HG03575 (cell line): ENCODE results near the gene STOML2.

Experiments
- ATAC-seq: cut with Tn5 transposase; IDR thresholded peaks from one replicate; pipeline ENCODE4 v1.9.1; 2021; ENCODE audit not compliant: unreplicated experiment, insufficient number of reproducible peaks, low FRiP score; ENCODE audit errors: extremely low read depth

The STOML2 gene

GRCh38 chr9:35108946-35109575 is 6.1 kb upstream of the STOML2 start:
- no peak for ATAC-seq

- ATAC-seq: no peak
These were observed 5.5 kb upstream of the STOML2 start for GRCh38 chr9:35108461-35108860.

- ATAC-seq: no peak
These were observed 4.7 kb upstream of the STOML2 start for GRCh38 chr9:35107297-35108290.

- ATAC-seq: no peak
These were observed 3.4 kb upstream of the STOML2 start for GRCh38 chr9:35106343-35106730.

GRCh38 chr9:35105571-35106342 is 2.8 kb upstream of the STOML2 start:
- ATAC-seq: no peak

DNA sequence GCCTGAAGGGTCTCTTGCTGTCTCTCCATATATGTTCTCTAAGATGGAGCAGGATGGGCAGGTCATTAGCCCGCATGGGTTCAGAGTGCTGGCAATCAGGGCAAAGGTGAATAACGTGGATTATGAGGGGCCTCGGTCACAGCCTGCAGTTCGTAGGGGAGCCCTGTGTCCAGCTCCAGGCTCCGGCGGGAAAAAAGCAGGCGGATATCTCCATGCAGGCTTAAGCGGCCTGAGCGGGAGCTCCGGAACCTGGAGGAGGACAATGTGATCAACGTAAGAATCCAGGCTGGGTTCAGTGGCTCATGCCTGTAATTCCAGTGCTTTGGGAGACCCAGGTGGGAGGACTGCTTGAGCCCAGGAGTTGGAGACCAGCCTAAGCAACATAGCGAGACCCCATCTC is 2.2 kb upstream of the STOML2 start:
- no peak for ATAC-seq

GRCh38 chr9:35104586-35104985 is 1.7 kb upstream of the STOML2 start:
- ATAC-seq: no peak

- no peak for ATAC-seq
These were observed 795 bp upstream of the STOML2 start for GRCh38 chr9:35103660-35104191.

- no peak for ATAC-seq
These were observed 514 bp downstream of the STOML2 start for GRCh38 chr9:35102465-35102768.

GRCh38 chr9:35097573-35097972 is 5.4 kb downstream of the STOML2 start:
- ATAC-seq: no peak

- peak; percentile 40 for ATAC-seq
These were observed 6.7 kb downstream of the STOML2 start, which contains the start of gene PIGO for GRCh38 chr9:35096035-35096849. Gene PIGO, minus strand, starts transcription at chr9:35096591. Its CDS starts 1,026 bp downstream, at chr9:35095565.

GRCh38 chr9:35091536-35091935 is 11.4 kb downstream of the STOML2 start:
- no peak for ATAC-seq

DNA sequence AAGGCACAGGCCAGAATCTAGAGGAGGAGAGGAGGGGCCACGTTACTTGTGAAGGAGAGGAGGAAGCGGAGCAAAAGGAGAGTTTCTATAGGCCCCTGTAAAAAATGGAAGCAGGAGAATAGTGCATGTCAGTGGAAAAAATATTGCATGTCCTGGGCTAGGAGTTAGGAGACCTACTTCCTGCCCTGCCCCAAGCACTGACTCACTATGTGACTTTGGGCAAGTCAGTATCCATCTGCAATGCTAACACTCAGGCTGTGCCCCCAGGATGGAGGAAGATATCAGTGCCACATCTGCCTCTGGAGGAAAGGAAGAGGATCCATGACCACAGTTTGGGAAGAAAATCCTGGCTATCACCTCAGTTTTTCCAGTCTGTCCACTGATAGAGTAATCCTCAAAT is 13.5 kb downstream of the STOML2 start:
- no peak for ATAC-seq

GRCh38 chr9:35085078-35085477 is 17.9 kb downstream of the STOML2 start:
- no peak for ATAC-seq

GRCh38 chr9:35079426-35080341 is 23.2 kb downstream of the STOML2 start, which contains the start of gene FANCG:
Gene FANCG, minus strand, starts transcription at chr9:35079942. Its CDS starts 418 bp downstream, at chr9:35079524.
- ATAC-seq: no peak

DNA sequence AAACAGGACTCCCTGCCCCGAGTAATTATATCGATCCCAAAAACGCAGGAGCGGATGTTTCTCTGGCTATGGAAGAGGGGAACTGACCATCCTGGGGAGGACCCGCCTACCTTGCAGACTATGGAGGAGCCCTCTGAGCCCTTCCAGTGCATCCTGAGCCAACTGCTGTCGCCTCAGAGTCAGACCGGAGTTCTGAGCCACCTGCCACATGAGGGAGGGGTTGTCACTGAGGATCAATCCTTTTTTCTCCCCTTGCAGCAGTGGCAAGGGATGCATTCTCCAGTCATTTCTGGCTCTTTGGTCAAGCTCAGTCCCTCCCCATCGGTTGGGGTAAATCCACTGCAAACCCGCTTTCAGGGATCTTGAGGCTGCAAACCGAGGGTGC is 23.9 kb downstream of the STOML2 start:
- no peak for ATAC-seq

DNA sequence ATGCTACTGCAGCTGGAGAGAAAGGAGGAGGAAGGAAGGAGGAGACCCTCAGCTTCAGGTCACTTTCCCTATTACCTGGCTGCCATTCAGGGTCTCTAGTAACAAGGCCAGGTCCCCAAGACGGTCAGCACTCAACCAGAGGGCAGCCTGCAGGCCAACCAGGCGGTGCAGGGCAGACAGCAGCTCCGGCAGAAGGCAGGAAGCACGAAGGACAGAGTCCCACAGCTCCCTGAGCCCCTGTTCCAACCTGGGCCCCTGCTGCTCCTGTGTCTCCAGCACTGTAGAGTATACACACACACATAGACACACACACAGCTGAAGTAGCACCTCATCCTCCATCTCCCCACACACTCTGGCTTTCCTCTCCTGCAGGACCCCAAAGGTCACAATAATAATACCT is 24.9 kb downstream of the STOML2 start:
- no peak for ATAC-seq

- no peak for ATAC-seq
These were observed 26.1 kb downstream of the STOML2 start for GRCh38 chr9:35076848-35077247.
